Measurements from ENCODE around the gene ARID3A.
"Not testable (repeated sequence)": the region's sequence is repeated elsewhere in the genome, so short reads cannot be mapped to it uniquely, and the experiment has no call there.

ARID3A gene

GRCh38 chr19:925526-926322 lies at the start of gene ARID3A:
ARID3A (plus strand) TSS chr19:926035; CDS start chr19:929529, 3,494 bp downstream.
- peak; percentile 53 for DNase-seq (ENCODE audit: low read depth)

DNA sequence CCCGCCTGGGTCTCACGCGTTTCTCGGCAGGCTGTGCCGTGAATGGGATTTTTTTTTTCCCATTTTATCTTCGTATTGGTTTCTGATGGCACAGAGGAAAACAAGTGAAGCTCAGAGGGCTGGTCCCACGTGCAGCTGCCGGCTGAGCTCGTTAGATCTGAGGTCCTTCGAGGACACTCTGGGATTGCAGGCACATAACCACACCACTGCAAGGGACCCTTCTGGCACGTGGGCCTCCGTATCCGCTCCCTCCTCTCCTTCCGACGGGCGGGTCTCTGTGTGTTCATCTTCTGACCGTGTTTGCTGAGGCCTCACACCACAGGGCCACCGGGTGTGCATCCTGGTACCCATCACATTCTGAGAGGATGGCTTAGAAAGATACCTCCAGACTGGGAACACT lies 49.7 kb upstream of the ARID3A start:
- no peak for DNase-seq (ENCODE audit: low read depth)

DNA sequence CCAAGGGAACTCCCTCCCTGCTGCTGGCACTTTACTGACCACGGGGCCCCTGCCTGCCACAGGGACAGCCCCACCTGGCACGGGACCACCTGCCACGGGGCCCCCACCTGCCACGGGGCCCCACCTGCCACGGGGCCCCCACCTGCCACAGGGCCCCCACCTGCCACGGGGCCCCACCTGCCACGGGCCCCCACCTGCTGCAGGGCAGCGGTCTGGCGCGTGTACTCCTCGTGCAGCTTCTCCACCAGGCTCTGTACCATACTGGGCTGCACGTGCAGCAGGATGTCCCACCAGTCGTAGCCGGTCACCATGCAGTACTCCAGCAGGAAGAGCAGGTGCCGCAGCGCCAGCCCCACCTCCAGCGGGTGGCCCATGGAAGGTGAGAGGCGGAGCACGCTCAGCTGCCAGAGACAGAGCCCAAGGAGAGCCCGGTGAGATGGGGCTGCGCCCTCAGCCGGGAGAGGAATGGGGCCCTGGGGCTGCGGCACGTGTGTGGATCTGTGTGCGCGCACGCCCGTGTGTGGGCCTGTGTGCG lies 49.0 kb upstream of the ARID3A start:
- no peak for DNase-seq (ENCODE audit: low read depth)

GRCh38 chr19:877992-878660 lies 47.7 kb upstream of the ARID3A start:
- DNase-seq (ENCODE audit: low read depth): not testable (repeated sequence)

DNA sequence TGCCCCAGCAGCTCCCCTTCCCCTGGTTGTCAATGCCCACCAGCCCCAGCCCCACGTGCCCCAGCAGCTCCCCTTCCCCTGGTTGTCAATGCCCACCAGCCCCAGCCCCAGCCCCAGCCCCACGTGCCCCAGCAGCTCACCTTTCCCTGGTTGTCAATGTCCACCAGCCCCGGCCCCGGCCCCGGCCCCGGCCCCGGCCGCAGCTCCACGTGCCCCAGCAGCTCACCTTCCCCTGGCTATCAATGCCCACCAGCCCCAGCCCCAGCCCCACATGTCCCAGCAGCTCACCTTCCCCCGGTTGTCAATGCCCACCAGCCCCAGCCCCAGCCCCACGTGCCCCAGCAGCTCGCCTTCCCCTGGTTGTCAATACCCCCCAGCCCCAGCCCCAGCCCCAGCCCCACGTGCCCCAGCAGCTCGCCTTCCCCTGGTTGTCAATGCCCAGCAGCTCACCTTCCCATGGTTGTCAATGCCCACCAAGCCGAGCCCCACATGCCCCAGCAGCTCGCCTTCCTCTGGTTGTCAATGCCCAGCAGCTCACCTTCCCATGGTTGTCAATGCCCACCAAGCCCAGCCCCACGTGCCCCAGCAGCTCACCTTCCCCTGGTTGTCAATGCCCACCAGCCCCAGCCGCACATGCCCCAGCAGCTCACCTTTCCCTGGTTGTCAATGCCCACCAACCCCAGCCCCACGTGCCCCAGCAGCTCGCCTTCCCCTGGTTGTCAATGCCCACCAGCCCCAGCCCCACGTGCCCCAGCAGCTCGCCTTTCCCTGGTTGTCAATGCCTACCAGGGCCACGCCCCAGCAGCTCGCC lies 46.9 kb upstream of the ARID3A start:
- not testable (repeated sequence) for DNase-seq (ENCODE audit: low read depth)

- DNase-seq (ENCODE audit: low read depth): no peak
These were observed 46.0 kb upstream of the ARID3A start for GRCh38 chr19:879711-880438.

DNA sequence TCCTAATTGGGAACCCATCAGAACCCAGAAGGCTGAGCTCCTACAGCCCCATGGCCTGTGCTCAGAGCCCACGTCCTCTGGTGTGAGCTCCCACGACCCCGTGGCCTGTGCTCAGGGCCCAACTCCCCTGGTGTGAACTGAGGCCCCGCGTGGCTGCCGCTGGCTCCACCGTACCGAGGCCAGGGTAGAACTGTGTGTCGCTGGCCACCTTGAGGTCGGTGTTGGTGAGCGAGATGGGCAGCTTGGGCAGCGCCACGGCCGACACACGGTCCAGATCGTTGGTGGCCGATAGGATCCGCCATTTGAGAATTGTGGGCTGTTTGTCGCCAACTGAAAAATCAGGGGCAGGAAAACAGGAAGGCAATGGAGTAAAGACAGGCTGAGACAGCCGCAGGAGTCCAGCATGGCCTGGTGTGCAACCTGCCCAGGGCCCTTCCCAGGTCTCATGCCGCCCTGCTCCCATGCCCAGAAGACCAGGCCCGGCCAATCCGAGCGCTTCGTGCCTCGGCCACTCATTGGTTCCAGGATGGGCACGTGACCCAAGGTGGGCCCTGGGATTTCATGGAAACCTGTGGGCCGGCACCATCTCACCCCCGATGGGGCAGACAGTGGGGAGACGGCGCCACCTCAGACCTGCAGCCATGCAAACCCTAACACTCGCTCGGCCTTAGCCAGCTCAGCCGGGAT lies 44.3 kb upstream of the ARID3A start:
- DNase-seq (ENCODE audit: low read depth): no peak

DNA sequence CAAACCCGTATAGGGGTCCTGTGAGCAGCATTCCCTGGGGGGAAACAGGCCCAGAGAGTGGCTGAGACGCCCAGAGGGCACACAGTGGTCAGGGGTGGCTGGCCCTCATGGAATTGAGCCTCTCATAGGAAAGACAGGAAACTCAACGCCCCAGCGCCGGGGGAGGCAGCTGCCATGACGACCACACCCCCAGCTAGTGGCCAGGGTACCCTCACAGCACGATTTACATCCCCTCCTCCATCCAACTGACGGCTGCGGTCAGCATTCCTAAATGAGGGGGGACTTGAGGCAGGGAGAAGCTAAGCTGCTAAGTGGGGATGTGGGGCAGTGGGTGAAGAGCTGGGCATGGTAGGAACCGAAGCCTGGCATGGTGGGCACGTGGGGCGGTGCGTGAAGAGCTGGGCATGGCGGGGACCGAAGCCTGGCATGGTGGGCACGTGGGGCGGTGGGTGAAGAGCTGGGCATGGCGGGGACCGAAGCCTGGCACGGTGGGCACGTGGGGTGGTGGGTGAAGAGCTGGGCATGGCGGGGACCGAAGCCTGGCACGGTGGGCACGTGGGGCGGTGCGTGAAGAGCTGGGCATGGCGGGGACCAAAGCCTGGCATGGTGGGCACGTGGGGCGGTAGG lies 42.9 kb upstream of the ARID3A start:
- DNase-seq (ENCODE audit: low read depth): no peak

DNA sequence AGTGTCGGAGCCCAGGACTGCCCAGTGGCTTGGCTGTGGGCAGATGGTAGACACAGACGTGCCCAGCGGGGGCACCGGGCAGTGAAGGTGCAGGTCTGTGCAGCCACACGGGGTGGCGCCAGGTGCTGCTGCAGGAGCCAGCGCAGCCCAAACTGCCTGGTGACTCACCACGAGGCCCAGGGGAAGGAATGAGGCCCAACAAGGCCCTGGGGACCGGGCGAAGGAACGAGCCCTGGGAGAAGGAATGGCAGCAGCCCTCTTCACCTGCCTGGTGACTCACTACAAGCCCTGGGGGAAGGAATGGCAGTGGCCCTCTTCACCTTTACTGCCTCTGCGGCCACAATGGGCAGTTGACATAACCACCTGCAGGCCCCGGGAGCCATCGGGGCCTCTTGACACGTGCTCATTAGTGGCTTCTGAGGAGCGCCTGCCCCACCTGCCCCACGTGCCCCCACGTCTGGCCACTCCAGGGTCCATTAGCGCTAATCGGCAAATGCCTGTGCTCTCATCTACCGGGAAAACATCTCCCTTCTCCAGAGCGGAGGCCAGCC lies 42.1 kb upstream of the ARID3A start:
- DNase-seq (ENCODE audit: low read depth): no peak

- no peak for DNase-seq (ENCODE audit: low read depth)
These were observed 41.2 kb upstream of the ARID3A start for GRCh38 chr19:884420-885211.

DNA sequence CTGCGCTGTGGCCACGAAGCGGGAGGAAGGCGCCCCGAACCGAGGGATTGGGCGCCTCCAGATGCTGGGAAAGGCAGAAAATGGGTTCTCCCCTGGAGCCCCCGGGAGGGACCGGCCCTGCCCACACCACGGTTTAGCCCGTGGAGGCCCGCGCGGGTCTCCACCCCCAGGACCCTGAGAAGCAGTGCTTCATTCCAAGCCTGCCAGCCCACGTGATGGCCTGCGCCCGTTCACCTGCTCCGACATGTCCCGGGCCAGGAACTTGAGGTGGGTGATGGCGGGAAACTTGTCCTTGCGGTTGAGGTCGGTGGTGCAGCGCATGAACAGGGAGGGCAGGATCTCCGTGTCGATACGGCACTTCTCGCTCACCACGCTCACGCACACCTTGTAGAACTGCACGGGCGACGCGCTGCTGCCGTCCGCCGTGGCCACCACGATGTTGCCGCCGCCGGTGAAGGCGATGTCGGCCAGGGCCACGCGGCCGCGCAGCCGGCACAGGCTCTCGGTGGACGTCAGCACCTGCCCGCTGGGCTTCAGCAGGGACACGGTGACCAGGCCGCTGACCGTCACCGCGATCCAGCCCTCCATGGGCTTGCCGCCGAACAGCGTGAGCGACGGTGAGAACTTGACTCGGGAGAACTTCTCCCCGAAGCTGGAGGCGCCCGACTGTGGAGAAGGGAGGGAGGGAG lies 40.2 kb upstream of the ARID3A start:
- no peak for DNase-seq (ENCODE audit: low read depth)

DNA sequence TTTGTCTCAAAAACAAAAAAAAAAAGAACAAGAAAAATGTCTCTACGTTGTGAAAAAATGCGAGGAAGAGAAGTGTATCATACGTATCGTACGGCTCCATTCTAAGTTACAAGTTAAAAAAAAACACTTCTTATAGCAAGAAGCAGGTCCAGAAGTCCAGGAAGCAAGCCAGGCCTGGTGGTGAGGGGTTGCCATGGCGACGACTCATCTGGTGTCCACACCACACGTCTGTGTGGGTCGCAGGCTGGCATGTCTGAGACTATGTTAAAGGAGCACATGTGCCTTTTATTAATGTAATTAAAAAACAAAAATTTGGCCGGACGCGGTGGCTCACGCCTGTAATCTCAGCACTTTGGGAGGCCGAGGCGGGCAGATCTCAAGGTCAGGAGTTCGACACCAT lies 38.8 kb upstream of the ARID3A start:
- no peak for DNase-seq (ENCODE audit: low read depth)

GRCh38 chr19:887599-887998 lies 38.2 kb upstream of the ARID3A start:
- no peak for DNase-seq (ENCODE audit: low read depth)

GRCh38 chr19:888581-889385 lies 37.1 kb upstream of the ARID3A start:
- DNase-seq (ENCODE audit: low read depth): no peak

DNA sequence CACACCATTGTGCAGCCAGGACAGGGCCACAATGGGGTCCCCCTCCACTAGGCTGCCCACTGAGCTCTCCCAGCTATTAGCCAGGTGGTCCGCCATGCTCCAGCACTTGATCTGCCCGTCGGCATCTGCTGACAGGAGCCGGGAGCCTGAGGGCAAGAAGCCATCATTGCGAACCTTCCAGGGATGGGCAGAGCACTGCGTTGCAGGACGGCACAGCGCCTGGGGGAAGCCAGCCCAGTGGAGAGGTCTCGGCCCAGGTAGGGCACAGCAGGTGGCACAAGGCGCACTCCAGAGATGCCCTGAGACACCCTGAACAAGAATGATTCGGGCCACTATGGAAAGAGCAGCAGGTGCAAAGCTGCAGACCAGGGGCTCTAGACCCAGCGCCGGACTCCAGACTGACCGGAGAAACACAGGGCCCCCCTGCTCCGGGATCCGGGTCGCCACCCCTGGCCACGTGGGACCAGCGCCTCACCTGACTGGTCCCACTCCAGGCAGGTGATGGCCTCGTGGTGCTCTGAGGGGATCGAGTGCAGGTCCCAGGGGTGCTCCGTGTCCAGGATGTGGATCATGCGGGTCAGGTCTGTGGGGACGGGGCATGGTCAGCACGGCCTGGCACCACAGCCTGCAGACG lies 36.1 kb upstream of the ARID3A start:
- no peak for DNase-seq (ENCODE audit: low read depth)

DNA sequence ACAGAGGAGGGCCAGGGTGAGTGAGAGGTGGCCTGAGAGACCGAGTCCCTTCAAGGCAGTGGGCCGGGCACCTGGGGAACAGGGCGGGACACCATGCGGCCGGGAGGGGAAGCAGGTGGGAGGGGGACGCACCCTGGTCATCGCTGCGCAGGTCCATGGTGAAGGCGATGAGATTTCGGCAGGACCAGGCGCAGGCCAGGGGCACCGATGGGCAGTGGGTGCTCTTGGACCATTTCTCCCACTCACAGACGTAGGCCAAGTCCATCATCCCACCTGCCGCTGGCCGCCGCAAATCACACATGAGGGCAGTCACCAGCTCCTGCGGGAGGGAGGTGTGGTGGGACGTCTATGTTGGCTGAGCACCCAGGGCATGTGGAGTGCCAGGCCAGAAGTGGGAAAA lies 35.0 kb upstream of the ARID3A start:
- DNase-seq (ENCODE audit: low read depth): no peak

GRCh38 chr19:891421-892200 lies 34.2 kb upstream of the ARID3A start:
- not testable (repeated sequence) for DNase-seq (ENCODE audit: low read depth)
